Sciatic nerve (tissue), 2 donors: ENCODE measurements around the gene PCGF5. TPM values are rescaled to one million over a fixed set of nuclear protein-coding genes. Genes with fewer than 3 reads are reported as not detected.
A peak's percentile ranks its signal among the peaks of the same experiment; 100 is the strongest.

Experiments used
- ATAC-seq: fragments of 200-7000 bp; cut with Tn5 transposase; one replicate; pipeline ENCODE4 v1.9.1; 2020; ENCODE audit warnings: mild to moderate bottlenecking, moderate library complexity
- DNase-seq: peaks from one replicate; pipeline ENCODE4 v3.0.0-alpha.2; 2020; ENCODE audit warnings: low spot score
- intact Hi-C: fragments of 100-400 bp; cut with DNase I; formaldehyde crosslinking; loops from one replicate; pipeline ENCODE4 v1.14.2; 2022
- total RNA-seq: library from RNA; stranded (reverse); fragmentation: NEBNext Ultra II Directional; extraction: Animal tissue kit (Norgen Biotek cat#: 25700); gene quantifications from one replicate; pipeline ENCODE4 v1.2.1, GENCODE V29; 2021
- donor health status: DM: no; HTN: no; CAD: no.
- donor health status: DM: no; HTN: no; CAD: no.

PCGF5 gene
- total RNA-seq, 1 donor from 2014 or later = 54.2 TPM

DNA sequence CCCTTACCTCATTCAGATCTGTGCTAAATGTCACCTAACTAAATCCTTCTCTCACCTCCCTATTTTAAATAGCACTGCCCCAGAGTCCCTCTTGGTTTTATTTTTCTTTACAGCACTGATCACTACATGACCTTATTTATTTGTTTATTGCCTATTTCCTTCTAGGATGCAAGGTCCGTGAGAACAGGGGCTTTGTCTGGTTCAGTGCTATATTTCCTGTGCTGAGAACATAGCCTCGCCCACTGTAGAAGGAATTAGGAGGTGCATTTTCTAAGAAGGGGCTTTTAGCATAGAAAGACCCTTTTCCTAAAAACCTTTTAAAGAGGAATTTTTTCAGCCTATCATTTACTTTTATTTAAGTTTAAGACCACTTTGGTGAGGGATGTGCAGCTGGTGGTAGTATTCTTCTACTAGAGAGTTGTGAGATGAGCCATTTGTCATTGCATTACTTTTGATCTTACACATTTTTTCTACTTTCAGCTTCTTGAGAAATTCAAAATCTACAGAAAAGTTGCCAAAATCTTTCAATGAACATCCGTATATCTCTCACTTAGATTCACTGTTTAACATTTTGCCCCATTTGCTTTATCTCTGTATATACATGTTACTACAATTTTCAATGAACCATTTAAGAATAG, 13.5 kb upstream of the PCGF5 start:
- ATAC-seq (no peak), DNase-seq (no peak)
- intact Hi-C loops = no loop called here

DNA sequence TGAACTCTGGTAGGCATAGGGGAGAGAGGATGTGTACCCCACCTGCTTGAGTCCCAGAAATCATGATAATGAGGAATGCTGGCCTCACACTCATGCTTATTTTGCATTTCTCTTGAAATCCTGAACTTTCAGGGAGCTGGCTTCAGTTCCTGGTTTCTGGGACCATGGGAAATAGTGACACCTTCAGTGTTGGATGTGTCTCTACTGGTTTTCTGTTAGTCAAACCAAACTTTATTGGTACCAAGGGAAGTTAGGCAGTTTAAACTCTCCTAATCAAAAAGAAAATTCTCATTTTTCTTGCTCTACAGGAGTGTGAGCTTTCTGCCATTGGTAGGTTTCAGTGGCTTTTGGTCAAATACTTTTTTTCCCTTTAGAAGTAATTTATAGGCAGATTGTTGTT, 11.8 kb upstream of the PCGF5 start:
- ATAC-seq (no peak), DNase-seq (no peak)
- intact Hi-C loops = no loop called here

DNA sequence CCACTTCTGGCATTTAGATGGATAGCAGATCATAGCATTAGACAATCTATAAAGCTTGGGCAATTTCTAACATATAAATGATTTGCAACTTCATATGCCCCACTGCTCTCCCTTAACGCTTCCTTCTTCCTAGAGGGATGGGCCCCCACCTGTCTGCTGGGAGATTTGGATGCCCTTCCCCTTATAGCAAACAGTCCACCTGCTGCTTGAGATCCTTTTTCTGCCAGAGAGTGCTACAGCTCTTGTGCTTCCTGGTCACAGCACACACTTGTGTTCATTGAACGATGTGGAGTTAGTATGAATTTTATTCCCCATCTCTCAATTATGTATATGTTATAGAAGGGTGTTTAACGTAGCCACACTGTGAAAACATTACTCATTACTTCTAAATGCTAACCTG, 10.4 kb upstream of the PCGF5 start:
- DNase-seq = no peak
- no peak for ATAC-seq

DNA sequence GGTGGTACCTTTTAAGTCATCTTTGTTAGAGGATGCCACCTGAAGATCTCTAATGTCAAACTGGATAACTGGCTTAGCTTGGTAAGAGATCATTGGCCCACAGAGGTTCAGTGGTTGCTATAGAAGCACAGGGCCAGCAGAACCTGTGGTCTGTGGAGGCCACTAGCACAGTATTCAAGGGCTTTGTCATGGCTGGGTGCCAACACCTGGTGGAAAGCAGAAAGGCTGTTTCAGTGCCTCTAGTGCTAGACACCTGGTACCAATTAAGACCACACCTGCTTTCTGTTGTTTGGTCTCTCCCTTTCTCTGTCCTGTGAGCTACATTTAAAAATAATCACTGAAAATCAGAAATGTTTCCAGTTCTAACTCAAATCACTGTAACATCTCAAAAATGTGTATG, 10.0 kb upstream of the PCGF5 start:
- DNase-seq = no peak
- ATAC-seq = no peak
- intact Hi-C loops = no loop called here

More for the DNA sequence above, 10.4 kb upstream of the PCGF5 start:
- intact Hi-C loops = no loop called here

DNA sequence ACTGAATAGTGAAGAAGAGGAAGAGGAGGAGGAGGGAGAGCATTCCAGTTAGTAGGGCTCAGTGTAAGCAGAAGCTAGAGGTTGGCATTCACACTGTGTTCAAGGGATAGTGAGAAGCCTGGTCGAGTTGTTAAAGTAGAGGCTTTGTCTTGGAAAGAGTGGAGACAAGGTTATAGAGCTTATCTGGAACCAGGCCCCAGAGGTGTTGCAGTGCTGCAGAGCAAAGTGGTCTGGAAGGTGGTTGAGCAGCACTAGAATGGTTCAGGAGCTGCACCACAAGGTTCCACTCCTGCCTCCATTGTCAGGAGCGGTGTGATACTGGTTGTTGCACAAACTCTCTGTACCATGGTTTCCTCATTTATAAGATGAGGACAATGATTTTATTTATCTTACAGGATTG, 8.8 kb upstream of the PCGF5 start:
- intact Hi-C loops = no loop called here
- ATAC-seq (no peak), DNase-seq (no peak)

- DNase-seq (no peak), ATAC-seq (no peak)
- intact Hi-C loops = no loop called here
Observed at GRCh38 chr10:91214911-91215310, 5.6 kb upstream of the PCGF5 start.

- DNase-seq = no peak
- ATAC-seq = peak; percentile 20
- intact Hi-C loops = no loop called here
Observed at GRCh38 chr10:91215384-91215783, 5.1 kb upstream of the PCGF5 start.

DNA sequence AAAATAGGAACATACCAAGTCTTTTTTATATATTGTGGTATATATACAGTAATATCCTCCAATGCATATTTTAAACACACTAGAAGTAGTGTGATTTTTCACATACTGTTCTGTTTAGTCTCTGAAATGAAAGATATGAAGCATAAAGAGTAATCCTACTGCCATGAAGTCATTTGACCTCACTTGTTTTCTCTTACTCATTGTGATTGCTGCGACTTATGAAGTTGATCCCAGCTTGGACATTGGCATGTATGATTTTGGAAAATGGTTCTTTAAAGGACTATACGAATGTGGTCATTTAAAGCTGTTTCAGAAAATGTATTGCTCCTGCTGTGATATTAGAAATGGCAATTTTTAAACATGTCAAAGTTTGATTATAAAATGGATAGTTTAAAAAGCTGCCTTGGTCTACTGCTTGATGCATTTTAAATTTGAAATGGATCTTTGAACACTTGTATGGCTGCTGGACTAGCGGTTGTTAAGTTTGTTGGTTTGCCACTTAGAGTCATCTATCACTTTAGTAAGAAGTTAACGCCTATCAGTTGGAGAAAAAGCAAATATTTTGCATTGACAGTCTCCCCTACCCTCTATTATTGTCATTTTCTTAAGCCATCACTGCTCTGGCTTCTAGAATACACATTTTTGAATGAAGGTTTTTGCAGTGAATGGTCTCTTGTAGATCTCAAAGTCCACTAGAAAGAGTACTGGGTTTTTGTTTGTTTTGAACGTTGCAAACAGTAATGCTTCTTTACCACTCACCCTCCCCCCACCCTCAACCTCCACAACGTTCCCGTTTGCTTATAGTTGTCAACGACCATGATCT, 881 bp upstream of the PCGF5 start:
- ATAC-seq (no peak), DNase-seq (no peak)
- intact Hi-C loops = no loop called here

DNA sequence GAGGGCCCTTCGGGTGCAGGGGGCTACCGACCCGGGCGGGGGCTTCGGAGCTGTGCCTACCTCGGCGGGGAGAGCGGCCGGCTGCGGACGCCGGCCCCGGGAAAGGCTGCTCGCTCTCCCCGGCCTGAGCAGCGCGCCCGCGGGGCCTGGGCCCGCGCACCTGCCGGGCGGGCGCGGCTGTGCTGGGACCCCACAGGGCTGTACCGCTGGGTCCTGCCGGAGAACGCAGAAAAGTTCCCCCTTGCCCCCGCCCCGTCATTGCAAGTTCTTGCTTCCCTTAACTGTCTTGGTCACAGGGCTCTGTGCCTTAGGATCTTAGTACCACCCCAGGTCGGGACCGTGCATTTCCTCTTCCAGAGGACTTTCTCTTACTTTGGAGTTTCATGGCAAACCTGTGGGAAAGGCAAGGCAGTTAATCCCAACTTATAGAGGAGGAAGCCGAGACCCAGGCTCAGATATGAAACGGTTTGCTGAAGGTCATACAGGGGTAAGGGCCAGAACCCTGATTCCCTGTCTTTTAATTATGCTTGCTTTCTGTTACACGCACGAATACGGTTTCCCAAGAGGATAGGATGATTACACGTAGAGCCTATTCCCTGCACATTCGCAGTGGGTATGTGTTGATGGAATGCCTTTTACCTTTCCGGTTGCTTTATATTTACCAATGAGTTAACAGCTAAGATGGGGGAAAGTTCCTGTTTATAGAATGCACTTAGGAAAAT, 652 bp downstream of the PCGF5 start:
- DNase-seq = no peak
- intact Hi-C loops = no loop called here
- peak; percentile 51 for ATAC-seq

DNA sequence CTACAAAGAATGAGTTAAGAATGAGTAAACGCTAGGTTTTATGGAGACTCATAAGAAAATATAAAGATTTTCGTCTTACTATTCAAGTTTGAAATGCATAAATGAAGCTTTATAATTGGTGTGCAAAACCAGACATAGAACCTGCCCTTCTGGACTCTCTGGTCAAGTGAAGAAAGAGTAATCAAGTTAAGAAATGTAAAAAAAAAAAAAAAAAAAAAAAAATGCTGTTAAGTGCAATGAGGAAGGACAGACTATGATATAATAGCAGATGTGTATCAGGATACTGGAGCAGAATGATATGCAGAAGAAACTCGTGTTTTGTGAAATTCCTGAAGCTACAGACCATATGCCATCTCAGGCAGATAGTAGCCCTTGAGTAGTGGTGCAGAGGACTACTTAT, 5.6 kb downstream of the PCGF5 start:
- DNase-seq (no peak), ATAC-seq (no peak)
- intact Hi-C loops = no loop called here

DNA sequence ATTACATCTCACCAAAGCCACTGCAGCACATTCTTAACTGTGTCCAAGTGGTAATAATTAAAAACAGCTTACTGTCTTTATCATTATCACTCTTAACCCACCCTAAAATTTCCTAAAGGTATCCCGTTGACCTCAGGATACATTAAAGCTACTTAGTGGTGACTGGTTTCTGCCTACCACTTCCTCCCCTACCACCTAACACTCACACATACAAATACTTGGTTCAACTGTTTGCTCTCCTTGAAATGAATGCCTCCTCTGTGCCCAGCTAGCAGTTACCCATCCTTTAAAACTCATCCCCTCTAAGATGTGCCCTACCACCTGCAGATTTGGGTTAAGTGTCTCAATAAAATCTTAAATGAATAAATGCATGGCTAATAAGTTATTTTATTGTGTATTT, 7.1 kb downstream of the PCGF5 start:
- intact Hi-C loops = no loop called here
- ATAC-seq (no peak), DNase-seq (no peak)

GRCh38 chr10:91229683-91230082, 9.2 kb downstream of the PCGF5 start:
- intact Hi-C loops = no loop called here
- DNase-seq = no peak

DNA sequence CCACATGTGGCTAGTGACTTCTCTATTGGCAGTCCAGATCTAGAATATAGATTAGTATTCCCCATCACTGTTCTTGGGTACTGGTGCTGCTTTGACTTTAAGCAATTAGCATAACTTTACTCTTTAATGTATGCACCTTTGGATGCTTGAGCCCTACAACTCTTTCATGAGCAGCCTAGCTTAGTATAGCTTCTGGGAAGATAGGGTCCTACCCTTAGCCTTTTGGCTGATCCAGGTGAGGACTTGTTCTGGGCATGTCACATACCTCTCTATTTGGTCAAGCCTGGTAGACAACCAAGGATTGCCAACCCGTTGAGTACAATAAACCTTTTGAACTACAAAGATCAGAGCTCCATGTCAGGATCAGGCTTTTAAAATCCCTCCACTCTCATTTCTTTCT, 17.7 kb downstream of the PCGF5 start:
- intact Hi-C loops = no loop called here
- DNase-seq (no peak), ATAC-seq (no peak)

More at GRCh38 chr10:91229683-91230082, 9.2 kb downstream of the PCGF5 start:
- ATAC-seq = no peak

DNA sequence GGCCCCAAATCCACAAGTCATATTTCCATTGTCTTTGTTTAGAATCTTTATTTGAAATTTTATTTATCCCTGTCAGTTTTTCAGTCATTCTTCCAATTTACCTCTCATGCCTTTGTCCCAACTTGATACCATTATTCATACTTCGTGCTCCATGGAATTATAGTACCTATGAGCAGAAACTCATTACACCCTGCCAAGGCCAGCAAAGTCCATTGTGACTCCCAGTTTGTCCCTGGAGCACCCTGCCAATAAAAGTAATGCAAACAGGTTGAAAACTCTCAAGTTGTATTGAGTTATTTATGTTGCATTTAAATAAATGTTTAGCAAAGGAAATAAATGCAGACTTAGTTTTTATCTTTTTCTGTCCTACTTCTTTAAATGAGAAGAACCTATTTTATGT, 19.3 kb downstream of the PCGF5 start:
- no peak for DNase-seq
- intact Hi-C loops = loop anchor here (10.0 kb wide), 1 partner anchor 235 kb away; no protein-coding TSS in a partner anchor
- ATAC-seq = no peak

- no peak for ATAC-seq
- DNase-seq = no peak
- intact Hi-C loops = loop anchor here (10.0 kb wide), 1 partner anchor 238 kb away; no protein-coding TSS in a partner anchor
Observed at GRCh38 chr10:91242940-91243339, 22.5 kb downstream of the PCGF5 start.

DNA sequence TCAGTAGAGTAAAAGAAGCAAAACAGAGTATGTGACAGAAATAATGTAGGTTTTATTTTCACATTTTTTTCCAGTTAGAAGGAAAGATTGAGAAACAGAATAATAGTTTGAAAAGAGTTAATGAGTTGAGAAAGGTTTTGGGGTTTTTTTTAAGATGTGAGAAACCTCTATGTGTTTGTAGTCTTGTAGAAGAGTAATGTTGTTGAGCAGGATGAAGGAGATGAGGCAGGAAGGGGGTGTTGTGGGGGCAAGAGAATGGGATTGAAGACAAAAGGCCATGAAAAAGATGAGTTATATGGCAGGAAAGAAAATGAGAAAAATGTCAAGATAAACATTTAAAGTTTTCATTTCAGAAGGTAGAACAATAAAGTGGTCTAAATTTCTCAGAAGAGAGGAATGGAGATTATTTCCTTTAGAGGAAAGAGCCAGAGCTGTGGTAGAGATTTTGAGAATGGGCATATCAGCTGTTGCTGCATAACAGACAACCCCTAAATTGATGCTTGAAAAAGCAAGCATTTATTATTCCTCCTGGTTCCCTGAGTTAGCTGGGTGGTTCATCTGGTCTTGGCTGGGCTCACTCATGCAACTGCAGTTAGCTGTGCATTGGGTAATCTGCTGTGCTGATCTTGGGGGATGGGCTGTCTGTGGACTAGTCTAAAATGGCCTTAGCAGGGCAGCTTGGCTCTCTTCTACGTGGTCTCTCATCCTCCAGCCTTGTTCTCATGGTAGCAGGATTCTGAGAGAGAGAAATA, 27.1 kb downstream of the PCGF5 start:
- peak; percentile 72 for ATAC-seq
- DNase-seq = no peak
- intact Hi-C loops = loop anchor here (10.0 kb wide), 1 partner anchor 243 kb away; no protein-coding TSS in a partner anchor

DNA sequence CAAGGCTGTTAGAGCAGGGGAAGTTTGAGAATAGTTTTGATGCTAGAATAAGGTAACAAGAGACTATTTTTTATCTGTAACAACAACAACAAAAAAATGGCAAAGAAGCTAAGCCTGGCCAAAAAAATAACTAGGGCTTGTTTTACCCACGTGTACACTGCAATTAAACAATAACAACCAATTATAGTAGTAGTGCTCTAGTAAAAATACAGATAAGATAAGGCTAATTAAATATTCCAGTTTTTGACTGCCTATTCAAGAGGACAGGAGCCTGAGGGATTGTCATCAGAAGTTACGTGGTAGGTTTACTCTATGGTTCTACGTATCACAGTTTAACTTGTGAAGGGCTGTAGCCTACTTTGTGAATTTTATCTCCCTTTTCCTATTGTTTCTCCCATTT, 29.2 kb downstream of the PCGF5 start:
- no peak for ATAC-seq
- intact Hi-C loops = loop anchor here (10.0 kb wide), 1 partner anchor 245 kb away; no protein-coding TSS in a partner anchor

DNA sequence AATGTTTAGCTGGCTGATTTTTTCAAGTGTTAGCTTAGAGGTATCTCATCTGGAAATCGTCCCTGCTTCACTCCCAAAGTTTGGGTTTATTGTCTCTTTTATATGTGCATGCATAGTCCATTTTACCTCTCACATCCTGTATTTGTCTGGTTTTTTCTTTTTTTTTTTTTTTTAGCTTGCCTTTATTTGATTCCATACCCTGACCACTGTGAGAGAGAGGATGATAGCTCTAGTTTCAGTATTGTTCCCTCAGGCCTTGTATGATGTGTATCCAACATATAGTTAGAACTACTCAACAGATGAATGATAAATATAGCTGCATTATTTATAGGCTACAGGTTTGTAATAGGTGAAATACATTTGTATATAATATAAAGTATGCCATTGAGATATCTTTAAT, 29.9 kb downstream of the PCGF5 start:
- no peak for ATAC-seq
- DNase-seq = no peak
- intact Hi-C loops = no loop called here

More for the DNA sequence above, 29.2 kb downstream of the PCGF5 start:
- no peak for DNase-seq

DNA sequence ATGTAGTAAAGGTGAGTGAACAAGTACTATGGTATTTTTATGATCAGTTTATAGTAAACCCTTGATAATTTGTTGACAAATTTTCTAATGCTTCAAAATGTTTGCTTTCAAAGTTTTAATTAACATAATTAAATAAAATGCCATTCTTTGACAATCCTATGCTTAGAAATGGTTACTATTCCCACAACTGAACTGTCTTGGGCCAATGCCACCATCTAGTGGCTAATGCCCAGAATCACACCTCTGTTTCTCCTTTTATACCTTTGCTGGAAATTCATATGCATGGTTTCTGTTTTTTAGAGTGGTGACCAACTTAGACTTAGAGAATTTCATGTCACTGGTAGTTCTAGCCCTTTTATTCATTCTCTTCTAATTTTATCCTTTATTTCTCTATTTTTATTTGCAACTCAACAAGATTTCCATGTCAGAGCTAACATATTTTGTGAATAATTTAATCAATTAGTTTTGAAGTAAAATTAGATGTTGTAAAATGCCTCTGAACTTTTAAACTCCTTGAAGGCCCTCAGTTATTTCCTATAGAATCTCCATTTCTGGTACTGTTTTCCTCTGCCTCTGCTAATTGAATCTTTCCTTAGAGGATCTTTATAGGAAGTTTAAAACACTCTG, 31.1 kb downstream of the PCGF5 start:
- ATAC-seq (peak; percentile 75), DNase-seq (peak; percentile 61)
- intact Hi-C loops = no loop called here
